ENCODE data around the gene SNX2. TPM values are rescaled to one million over a fixed set of nuclear protein-coding genes. Genes with fewer than 3 reads are reported as not detected.
"Not testable (repeated sequence)": the region's sequence is repeated elsewhere in the genome, so short reads cannot be mapped to it uniquely, and the experiment has no call there.

Gene SNX2
- total RNA-seq, 1 donor from 2014 or later, result 53.8 TPM

- no peak for DNase-seq (ENCODE audit: low spot score)
- H3K9me3 Mint-ChIP-seq (ENCODE audit: low read depth), result no peaks in the 10 kb centered on the region
- peak overlapping the region; percentile 80 for H3K4me3 Mint-ChIP-seq (ENCODE audit: unreplicated experiment)
- no peak for TF ChIP-seq CTCF (IDR thresholded peaks at IDR 0.05)
- no peaks in the 10 kb centered on the region for H3K27me3 Mint-ChIP-seq (ENCODE audit: low read depth)
- H3K4me1 Mint-ChIP-seq (ENCODE audit: low read depth), result peaks cover 44% of the 10 kb centered on the region
- H3K36me3 Mint-ChIP-seq (ENCODE audit: low read depth), result peaks cover 4% of the 10 kb centered on the region
- peak overlapping the region; percentile 95 for H3K27ac Mint-ChIP-seq (ENCODE audit: unreplicated experiment)
Measured at GRCh38 chr5:122846051-122846550, 71.2 kb downstream of the SNX2 start.

DNA sequence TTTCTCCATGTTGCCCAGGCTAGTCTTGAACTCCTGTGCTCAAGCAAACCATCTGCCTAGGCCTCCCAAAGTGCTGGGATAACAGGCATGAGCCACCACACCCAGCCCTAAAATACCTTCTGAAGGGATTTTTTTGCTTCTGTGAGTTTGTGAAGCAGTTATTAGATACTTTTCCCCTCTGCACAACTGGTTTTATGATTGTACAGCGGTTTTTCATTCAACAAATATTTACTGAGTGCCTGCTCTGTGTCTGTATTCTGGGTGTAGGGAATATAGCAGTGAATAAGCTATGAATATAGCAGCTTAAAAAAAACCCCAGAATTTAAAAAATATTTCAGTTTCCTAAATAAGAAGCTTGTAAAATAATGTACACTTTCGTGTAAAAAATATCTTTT, 72.8 kb downstream of the SNX2 start:
- no peak for DNase-seq (ENCODE audit: low spot score)
- Mint-ChIP-seq H3K36me3 (ENCODE audit: low read depth) (no peaks in the 10 kb centered on the region), H3K9me3 (ENCODE audit: low read depth) (no peaks in the 10 kb centered on the region), H3K4me1 (ENCODE audit: low read depth) (peaks cover 44% of the 10 kb centered on the region), H3K4me3 (ENCODE audit: unreplicated experiment) (no peak overlapping the region), H3K27ac (ENCODE audit: unreplicated experiment) (peak overlapping the region; percentile 8), H3K27me3 (ENCODE audit: low read depth) (no peaks in the 10 kb centered on the region)
- no peak for TF ChIP-seq CTCF (IDR thresholded peaks at IDR 0.05)

- H3K36me3 Mint-ChIP-seq (ENCODE audit: low read depth), result no peaks in the 10 kb centered on the region
- no peaks in the 10 kb centered on the region for H3K9me3 Mint-ChIP-seq (ENCODE audit: low read depth)
- peaks cover 39% of the 10 kb centered on the region for H3K4me1 Mint-ChIP-seq (ENCODE audit: low read depth)
- no peaks in the 10 kb centered on the region for H3K27me3 Mint-ChIP-seq (ENCODE audit: low read depth)
- no peak for DNase-seq (ENCODE audit: low spot score)
- no peak overlapping the region for H3K4me3 Mint-ChIP-seq (ENCODE audit: unreplicated experiment)
- no peak for TF ChIP-seq CTCF (IDR thresholded peaks at IDR 0.05)
- H3K27ac Mint-ChIP-seq (ENCODE audit: unreplicated experiment), result peak overlapping the region; percentile 84
Measured at GRCh38 chr5:122849771-122850170, 74.9 kb downstream of the SNX2 start.

- H3K27me3 Mint-ChIP-seq (ENCODE audit: low read depth); H3K4me3 Mint-ChIP-seq (ENCODE audit: unreplicated experiment); H3K36me3 Mint-ChIP-seq (ENCODE audit: low read depth); DNase-seq (ENCODE audit: low spot score); H3K27ac Mint-ChIP-seq (ENCODE audit: unreplicated experiment); H3K4me1 Mint-ChIP-seq (ENCODE audit: low read depth); H3K9me3 Mint-ChIP-seq (ENCODE audit: low read depth): not testable (repeated sequence)
Measured at GRCh38 chr5:122857538-122857937, 82.7 kb downstream of the SNX2 start.

GRCh38 chr5:122858451-122858850, 83.6 kb downstream of the SNX2 start:
- Mint-ChIP-seq H3K36me3 (ENCODE audit: low read depth) (peaks cover 3% of the 10 kb centered on the region), H3K4me3 (ENCODE audit: unreplicated experiment) (no peak overlapping the region), H3K9me3 (ENCODE audit: low read depth) (no peaks in the 10 kb centered on the region), H3K4me1 (ENCODE audit: low read depth) (peaks cover 4% of the 10 kb centered on the region), H3K27me3 (ENCODE audit: low read depth) (no peaks in the 10 kb centered on the region), H3K27ac (ENCODE audit: unreplicated experiment) (no peak overlapping the region)
- no peak for TF ChIP-seq CTCF (IDR thresholded peaks at IDR 0.05)
- DNase-seq (ENCODE audit: low spot score), result no peak

DNA sequence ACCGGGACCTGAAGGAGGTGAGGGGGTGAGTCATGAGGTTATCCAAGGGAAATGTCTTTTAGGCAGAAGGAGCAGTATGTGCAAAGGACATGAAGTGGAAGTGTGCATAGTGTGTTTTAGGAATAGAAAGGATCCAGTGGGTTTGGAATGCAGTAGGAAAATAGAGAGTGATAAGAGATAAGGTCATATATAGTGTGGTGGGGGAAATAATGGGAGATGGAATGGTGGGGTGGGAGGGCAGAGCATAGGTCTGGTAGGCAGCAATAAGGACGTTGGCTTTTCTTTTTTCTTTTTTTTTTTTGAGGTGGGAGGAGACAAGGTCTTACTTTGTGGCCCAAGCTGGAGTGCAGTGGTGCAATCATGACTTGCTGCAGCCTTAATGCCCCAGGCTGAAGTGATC, 88.4 kb downstream of the SNX2 start:
- Mint-ChIP-seq H3K36me3 (ENCODE audit: low read depth) (peaks cover 7% of the 10 kb centered on the region), H3K27ac (ENCODE audit: unreplicated experiment) (no peak overlapping the region), H3K27me3 (ENCODE audit: low read depth) (no peaks in the 10 kb centered on the region), H3K4me1 (ENCODE audit: low read depth) (peaks cover 4% of the 10 kb centered on the region), H3K4me3 (ENCODE audit: unreplicated experiment) (no peak overlapping the region), H3K9me3 (ENCODE audit: low read depth) (no peaks in the 10 kb centered on the region)
- TF ChIP-seq CTCF (IDR thresholded peaks at IDR 0.05), result no peak
- no peak for DNase-seq (ENCODE audit: low spot score)

All from chondrocyte (in vitro differentiated cells).